HG02798 (cell line): ENCODE measurements around the gene ACCS.

Experiments used
- ATAC-seq: cut with Tn5 transposase; IDR thresholded peaks from one replicate; pipeline ENCODE4 v1.9.1; 2021; ENCODE audit warnings: mild to moderate bottlenecking; ENCODE audit not compliant: unreplicated experiment, poor library complexity

The ACCS gene

GRCh38 chr11:44083906-44084305 is 17.8 kb downstream of the ACCS start:
- no peak for ATAC-seq

GRCh38 chr11:44085330-44085729 is 19.3 kb downstream of the ACCS start:
- no peak for ATAC-seq

GRCh38 chr11:44088377-44088776 is 22.3 kb downstream of the ACCS start:
- no peak for ATAC-seq

- no peak for ATAC-seq
Measured at GRCh38 chr11:44088871-44089270, 22.8 kb downstream of the ACCS start.

- ATAC-seq = no peak
Measured at GRCh38 chr11:44090539-44090938, 24.5 kb downstream of the ACCS start.

- peak; percentile 29 for ATAC-seq
Measured at GRCh38 chr11:44094260-44094868, 28.3 kb downstream of the ACCS start.

- peak; percentile 96 for ATAC-seq
Measured at GRCh38 chr11:44095506-44096359, 29.7 kb downstream of the ACCS start, which contains the start of gene EXT2. EXT2 (plus strand) TSS chr11:44095678; CDS start chr11:44107713, 12,035 bp downstream.

GRCh38 chr11:44096360-44097185 is 30.5 kb downstream of the ACCS start:
- ATAC-seq = peak; percentile 3

GRCh38 chr11:44097821-44098220 is 31.8 kb downstream of the ACCS start:
- ATAC-seq = no peak

- ATAC-seq = no peak
Measured at GRCh38 chr11:44101098-44101497, 35.0 kb downstream of the ACCS start.

- ATAC-seq = no peak
Measured at GRCh38 chr11:44104481-44105294, 38.6 kb downstream of the ACCS start.

GRCh38 chr11:44108260-44108659 is 42.2 kb downstream of the ACCS start:
- ATAC-seq = no peak

GRCh38 chr11:44110231-44110679 is 44.2 kb downstream of the ACCS start:
- peak; percentile 95 for ATAC-seq

- no peak for ATAC-seq
Measured at GRCh38 chr11:44112091-44112821, 46.2 kb downstream of the ACCS start.

- ATAC-seq = no peak
Measured at GRCh38 chr11:44113018-44113417, 46.9 kb downstream of the ACCS start.

- ATAC-seq = no peak
Measured at GRCh38 chr11:44113572-44113971, 47.5 kb downstream of the ACCS start.

GRCh38 chr11:44116234-44116830 is 50.3 kb downstream of the ACCS start:
- no peak for ATAC-seq

GRCh38 chr11:44120169-44120568 is 54.1 kb downstream of the ACCS start:
- ATAC-seq = no peak

- no peak for ATAC-seq
Measured at GRCh38 chr11:44125598-44125997, 59.5 kb downstream of the ACCS start.
